Left renal cortex interstitium (tissue), 4 donors: ENCODE results near the gene EP400. TPM values are rescaled to one million over a fixed set of nuclear protein-coding genes. Genes with fewer than 3 reads are reported as not detected.
A peak's percentile ranks its signal among the peaks of the same experiment; 100 is the strongest.
"Not testable (repeated sequence)": the region's sequence is repeated elsewhere in the genome, so short reads cannot be mapped to it uniquely, and the experiment has no call there.

ENCODE experiments used
- DNase-seq, 4 donors: peaks; one replicate each; pipeline ENCODE4 v3.0.0-alpha.2; 2013; ENCODE audit warnings: low read depth in 4 of 4, low spot score in 2 of 4, missing footprints in 1 of 4
- polyA plus RNA-seq, 4 donors: library from polyadenylated mRNA; unstranded; fragments of 120-200 nt; gene quantifications; one replicate each; pipeline ENCODE4 v1.2.1, GENCODE V29; 2013; ENCODE audit not compliant: insufficient read length in 4 of 4

Gene EP400
- polyA plus RNA-seq, 4 donors, result 26.9 to 48.3 (median 37.4) TPM

DNA sequence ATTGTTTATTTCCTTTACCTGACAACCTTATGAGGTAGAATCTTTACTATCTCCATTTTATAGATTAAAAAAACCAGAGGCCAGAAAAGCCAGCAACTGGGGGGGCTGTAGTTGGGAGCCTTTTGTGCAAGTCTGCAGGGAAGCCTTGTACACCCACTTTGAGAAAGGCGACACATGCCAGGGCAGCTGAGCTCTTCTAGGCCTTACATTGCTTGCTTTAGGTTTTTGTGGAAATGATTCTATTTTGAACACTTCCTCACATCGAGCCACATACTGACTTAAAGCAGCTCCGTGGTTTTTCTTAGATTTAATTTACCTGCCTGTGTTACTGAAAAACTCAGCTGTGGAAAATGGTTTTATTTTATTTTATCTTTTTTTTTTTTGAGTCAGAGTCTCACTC lies 34.6 kb downstream of the EP400 start:
- DNase-seq, result no peak

DNA sequence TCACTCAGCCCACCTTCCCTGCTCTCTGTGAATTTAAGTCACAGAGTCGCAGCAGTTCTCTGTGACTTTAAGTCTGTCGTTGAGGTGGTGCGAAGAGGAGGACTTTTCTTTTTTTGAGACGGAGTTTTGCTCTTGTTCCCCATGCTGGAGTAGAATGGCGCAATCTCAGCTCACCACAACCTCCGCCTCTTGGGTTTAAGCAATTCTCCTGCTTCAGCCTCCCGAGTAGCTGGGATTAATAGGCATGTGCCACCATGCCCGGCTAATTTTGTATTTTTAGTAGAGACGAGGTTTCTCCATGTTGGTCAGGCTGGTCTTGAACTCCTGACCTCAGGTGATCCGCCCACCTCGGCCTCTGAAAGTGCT lies 35.8 kb downstream of the EP400 start:
- DNase-seq, result not testable (repeated sequence)

DNA sequence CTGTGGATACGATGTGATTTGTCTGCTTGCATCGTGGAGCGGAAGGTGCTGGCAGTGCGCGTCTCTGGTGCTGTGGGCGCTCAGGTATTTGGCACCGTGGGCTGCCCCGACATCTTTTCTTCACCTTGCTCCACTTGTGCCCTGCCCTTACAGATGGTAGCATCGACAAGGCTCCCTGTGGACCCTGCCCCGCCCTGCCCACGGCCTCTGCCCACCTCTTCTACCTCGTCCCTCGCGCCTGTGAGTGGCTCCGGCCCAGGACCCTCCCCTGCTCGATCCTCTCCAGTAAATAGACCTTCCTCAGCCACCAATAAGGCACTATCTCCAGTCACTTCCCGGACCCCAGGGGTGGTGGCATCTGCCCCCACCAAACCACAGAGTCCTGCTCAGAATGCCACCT lies 36.6 kb downstream of the EP400 start:
- no peak for DNase-seq

DNA sequence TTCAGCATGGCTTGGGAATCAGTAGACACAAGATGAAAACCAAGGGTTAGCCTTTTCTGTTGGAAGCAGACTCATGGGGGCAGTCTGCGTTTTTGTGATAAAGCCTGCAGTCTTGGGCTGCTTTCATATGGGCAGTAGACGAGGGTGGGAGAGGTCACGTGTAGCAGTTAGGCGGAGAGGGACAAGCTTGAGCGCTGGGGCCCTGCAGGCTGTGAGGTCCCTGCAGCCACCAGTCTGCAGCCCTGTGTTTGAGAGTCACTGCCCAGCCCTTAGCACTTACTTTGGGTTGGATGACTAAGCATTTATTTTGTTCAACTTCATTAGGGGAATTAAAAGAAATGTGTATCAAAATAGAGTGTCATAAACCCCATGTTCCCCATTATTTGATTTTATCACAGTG lies 37.2 kb downstream of the EP400 start:
- no peak for DNase-seq

DNA sequence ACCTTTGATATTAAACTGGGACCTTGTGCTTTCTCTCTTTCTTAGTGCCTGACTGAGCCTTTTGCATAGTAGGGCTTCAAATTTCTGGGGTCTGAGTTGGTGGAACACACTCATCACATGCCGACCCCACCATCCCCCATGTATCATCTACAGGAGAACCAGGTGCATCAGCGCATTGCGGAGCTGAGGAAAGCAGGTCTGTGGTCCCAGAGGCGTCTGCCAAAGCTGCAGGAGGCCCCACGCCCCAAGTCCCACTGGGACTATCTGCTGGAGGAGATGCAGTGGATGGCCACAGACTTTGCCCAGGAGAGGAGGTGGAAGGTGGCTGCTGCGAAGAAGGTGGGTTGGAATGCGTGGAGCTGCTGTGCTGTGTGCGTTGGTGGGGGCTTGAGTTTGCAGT lies 37.8 kb downstream of the EP400 start:
- no peak for DNase-seq

- no peak for DNase-seq
Observed at GRCh38 chr12:131988054-131988796, 38.5 kb downstream of the EP400 start.

- no peak for DNase-seq
Observed at GRCh38 chr12:131989021-131989420, 39.3 kb downstream of the EP400 start.

DNA sequence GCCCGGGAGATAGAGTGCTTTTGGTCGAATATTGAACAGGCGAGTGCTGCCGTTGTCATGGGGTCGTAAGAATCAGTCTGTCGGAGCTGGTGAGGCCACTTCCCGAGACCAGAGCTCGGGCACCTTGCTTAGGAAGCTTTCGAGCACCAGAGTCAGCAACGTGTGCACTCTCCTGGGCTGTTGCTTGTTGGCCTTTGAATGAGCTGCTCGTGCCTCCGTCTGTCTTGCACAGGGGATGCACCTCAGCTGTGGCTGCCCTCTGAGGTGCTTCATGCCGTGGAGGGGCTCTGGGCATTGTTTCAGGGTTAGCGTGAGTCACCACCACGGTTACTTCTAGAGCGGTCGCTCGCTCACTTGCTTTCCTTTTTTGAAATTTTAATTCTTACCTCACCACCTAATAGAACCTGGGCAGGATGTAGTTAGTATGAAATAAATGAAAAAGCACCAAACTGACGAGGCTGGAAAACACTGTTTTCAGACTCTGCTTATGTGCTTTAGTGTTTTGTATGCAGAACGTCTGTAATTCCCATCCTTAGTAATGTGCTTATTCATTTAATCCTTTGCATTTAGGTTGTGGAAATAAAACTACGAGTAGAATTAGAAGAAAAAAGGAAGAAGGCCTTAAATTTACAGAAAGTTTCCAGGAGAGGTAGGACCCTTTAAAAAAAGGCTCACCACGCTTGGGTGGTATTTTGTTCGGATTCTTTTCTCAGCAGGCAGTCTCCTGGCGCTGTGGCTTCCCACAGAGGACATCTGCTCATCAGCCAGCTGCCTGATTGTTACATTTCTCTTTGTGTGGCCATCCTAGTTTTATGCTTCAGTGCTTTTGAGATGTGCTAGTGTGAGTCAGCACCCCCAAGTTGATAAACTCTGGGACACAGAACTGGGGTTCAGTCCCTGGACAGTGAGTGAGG lies 40.6 kb downstream of the EP400 start:
- no peak for DNase-seq

GRCh38 chr12:131990980-131991305 lies 41.2 kb downstream of the EP400 start:
- DNase-seq, result no peak

- DNase-seq, result no peak
Observed at GRCh38 chr12:131991816-131992430, 42.2 kb downstream of the EP400 start.

GRCh38 chr12:131994589-131994988 lies 44.8 kb downstream of the EP400 start:
- DNase-seq, result no peak

- DNase-seq, result no peak
Observed at GRCh38 chr12:132000286-132000872, 50.6 kb downstream of the EP400 start.

- DNase-seq, result no peak
Observed at GRCh38 chr12:132003846-132004245, 54.1 kb downstream of the EP400 start.

DNA sequence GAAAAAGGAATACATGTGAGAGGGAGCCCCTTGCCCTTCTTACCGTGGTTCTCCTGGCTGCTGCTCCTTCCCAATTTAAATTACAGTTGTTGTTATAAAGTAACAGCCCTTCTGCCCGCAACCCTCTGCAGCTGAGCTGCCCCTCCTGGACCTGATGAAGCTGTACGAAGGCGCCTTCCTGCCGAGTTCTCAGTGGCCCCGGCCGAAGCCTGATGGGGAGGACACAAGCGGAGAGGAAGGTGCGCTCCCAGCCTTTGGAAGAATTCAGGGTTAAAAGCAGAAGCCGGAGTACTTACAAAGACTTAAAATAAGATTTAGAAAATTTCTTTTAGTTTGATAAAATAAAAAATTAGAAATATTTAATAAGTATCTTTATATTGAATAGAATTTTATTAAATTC lies 55.2 kb downstream of the EP400 start:
- no peak for DNase-seq

DNA sequence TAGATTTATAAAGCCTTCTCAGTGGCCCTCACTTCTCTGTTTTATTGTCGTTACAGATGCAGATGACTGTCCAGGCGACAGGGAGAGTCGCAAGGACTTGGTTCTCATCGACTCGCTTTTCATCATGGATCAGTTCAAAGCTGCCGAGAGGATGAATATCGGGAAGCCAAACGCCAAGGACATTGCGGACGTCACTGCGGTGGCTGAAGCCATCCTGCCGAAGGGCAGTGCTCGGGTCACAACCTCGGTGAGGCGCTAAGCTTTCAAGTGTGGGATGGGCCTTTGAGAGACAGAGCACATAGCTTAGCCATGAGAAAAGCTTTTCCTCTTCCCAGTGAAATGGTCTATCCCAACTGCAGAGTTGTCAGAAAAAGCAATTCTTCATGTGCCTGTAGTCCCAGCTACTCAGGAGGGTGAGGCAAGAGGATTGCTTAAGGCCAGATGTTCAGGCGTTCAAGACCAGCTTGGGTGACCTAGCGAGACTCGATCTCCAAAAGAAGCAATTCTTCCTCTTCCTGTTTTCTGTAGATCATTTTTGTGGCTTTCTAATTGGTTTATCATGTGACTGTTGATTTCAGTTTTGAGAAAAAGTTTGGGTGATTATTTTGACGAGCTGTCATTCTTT lies 56.4 kb downstream of the EP400 start:
- DNase-seq, result no peak

GRCh38 chr12:132007041-132007440 lies 57.3 kb downstream of the EP400 start:
- no peak for DNase-seq

GRCh38 chr12:132009336-132009859 lies 59.7 kb downstream of the EP400 start:
- no peak for DNase-seq

GRCh38 chr12:132012919-132013568 lies 63.3 kb downstream of the EP400 start:
- peak in 1 of 4 donors; percentile 13 for DNase-seq

DNA sequence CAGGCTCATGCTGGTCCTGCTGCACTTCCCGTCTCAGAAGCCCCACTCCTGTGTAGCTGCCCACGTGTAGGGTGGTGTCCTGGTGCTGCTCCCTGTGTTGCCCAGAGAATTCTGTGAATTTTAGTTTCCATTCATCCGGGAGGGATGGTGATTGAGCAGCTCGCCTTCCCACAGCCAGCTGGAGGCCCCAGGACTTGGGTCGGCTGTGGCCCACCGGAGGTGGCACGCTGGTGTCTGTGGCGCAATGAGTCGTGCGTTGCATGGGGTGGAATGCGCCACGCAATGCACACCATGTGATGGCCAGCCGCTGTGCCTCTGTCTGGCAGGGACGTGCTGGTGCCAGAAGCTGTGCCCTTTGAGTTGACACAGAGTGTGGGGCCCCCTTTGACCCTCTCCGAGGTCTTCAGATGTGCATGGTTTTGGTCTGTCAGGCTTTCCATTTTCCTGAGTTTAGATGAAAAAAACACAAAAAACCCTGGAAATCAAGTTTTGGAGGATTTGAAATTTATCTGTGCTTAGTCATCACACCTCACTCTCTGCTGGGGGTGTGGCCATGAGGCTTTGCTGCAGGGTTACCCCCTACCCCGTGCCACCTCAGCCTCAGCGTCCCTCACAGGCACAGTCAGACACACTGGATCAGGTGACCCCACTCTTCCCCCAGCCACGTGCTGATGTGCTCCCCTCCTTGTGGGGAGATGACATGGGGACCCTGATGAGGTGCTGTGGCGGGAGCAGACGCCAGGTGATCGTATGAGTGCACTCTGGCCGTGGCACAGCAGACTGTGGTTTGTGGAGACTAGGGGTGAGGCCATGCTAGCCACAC lies 64.6 kb downstream of the EP400 start:
- no peak for DNase-seq
